ENCODE data around the gene NRXN2.

- TF ChIP-seq CTCF (IDR thresholded peaks at IDR 0.05; ENCODE audit: low read length), result no peak
- TF ChIP-seq EZH2phosphoT487 (IDR thresholded peaks at IDR 0.05; ENCODE audit: low read length), result no peak
Measured at GRCh38 chr11:64638829-64639228, 84.2 kb downstream of the NRXN2 start.

Measured in MM.1S (cell line).